Caco-2 (cell line): ENCODE measurements around the gene ABLIM2. TPM values are rescaled to one million over a fixed set of nuclear protein-coding genes. Genes with fewer than 3 reads are reported as not detected.

ENCODE experiments used
- BruUV-seq: library from RNA; stranded (reverse); fragments of 400-500 nt; replicated peaks from 2 replicates; lab custom pipeline; 2021; lab: Mats Ljungman, UMichigan
- CTCF ChIA-PET: fragments of 300-600 bp; sonication (Branson Sonifier 250); formaldehyde crosslinking; loops from one replicate; lab custom pipeline; 2022; ENCODE audit warnings: antibody characterized with exemption; lab: Charles Lee
- POLR2A ChIA-PET: fragments of 300-600 bp; sonication (Branson Sonifier 250); formaldehyde crosslinking; loops from one replicate; lab custom pipeline; 2022; ENCODE audit warnings: antibody characterized with exemption; lab: Charles Lee
- DNase-seq, 2 experiments: peaks; one replicate each; pipeline versions ENCODE4 v3.0.0 to v3.0.0-alpha.2; 2020 to 2022
- H3K27me3 ChIP-seq: replicated peaks from 2 replicates; pipeline ENCODE4 v1.6.0; 2011; ENCODE audit warnings: low read length; ENCODE audit not compliant: control insufficient read depth, insufficient read depth
- H3K36me3 ChIP-seq: 2 replicates; pipeline ENCODE4 v1.5.1; 2011; ENCODE audit warnings: low read length; ENCODE audit not compliant: control insufficient read depth, insufficient read depth
- H3K4me1 ChIP-seq: fragments of 250-450 bp; sonication (Bioruptor Pico); 2 replicates; pipeline ENCODE4 v1.5.1; 2020; ENCODE audit warnings: mild to moderate bottlenecking
- H3K4me3 ChIP-seq: 2 replicates; pipeline ENCODE4 v1.5.1; 2011; ENCODE audit warnings: low read depth, mild to moderate bottlenecking, control low read depth, low read length
- H3K9me3 ChIP-seq: fragments of 250-450 bp; sonication (Bioruptor Pico); 2 replicates; pipeline ENCODE4 v1.5.1; 2020; ENCODE audit warnings: mild to moderate bottlenecking, moderate library complexity
- H3K27ac Mint-ChIP-seq: one replicate; pipeline ENCODE4 v1.8.0; 2022; ENCODE audit warnings: mixed read lengths; ENCODE audit not compliant: unreplicated experiment
- H3K27me3 Mint-ChIP-seq: one replicate; pipeline ENCODE4 v1.8.0; 2022; ENCODE audit warnings: mixed read lengths; ENCODE audit not compliant: insufficient read depth, unreplicated experiment
- H3K36me3 Mint-ChIP-seq: one replicate; pipeline ENCODE4 v1.8.0; 2022; ENCODE audit warnings: mild to moderate bottlenecking, mixed read lengths; ENCODE audit not compliant: insufficient read depth, unreplicated experiment
- H3K4me1 Mint-ChIP-seq: one replicate; pipeline ENCODE4 v1.8.0; 2022; ENCODE audit warnings: low read depth, mixed read lengths; ENCODE audit not compliant: unreplicated experiment
- H3K4me3 Mint-ChIP-seq: one replicate; pipeline ENCODE4 v1.8.0; 2022; ENCODE audit warnings: mild to moderate bottlenecking, moderate library complexity, mixed read lengths; ENCODE audit not compliant: unreplicated experiment
- H3K9me3 Mint-ChIP-seq: one replicate; pipeline ENCODE4 v1.8.0; 2022; ENCODE audit warnings: mixed read lengths; ENCODE audit not compliant: unreplicated experiment
- CTCF ChIP-seq, 2 experiments: fragments of 200-600 bp in 1 of 2; IDR thresholded peaks; 1 replicate in 1 of 2; 2 replicates in 1 of 2; pipeline versions ENCODE4 v1.5.1 to v1.8.0; 2011 to 2022; ENCODE audit warnings: antibody characterized with exemption in 1 of 2, control low read depth in 1 of 2, inconsistent platforms in 1 of 2, low read depth in 1 of 2, low read length in 1 of 2, mild to moderate bottlenecking in 1 of 2, moderate library complexity in 1 of 2; ENCODE audit not compliant: insufficient read depth in 1 of 2, severe bottlenecking in 1 of 2, unreplicated experiment in 1 of 2
- intact Hi-C: fragments of 100-400 bp; cut with micrococcal nuclease; formaldehyde crosslinking; loops from one replicate; pipeline ENCODE4 v1.10.0; 2022; ENCODE audit not compliant: unreplicated experiment
- total RNA-seq: library from RNA; stranded (reverse); gene quantifications from 2 replicates; pipeline ENCODE4 v1.2.3, GENCODE V29; 2022

Gene ABLIM2
- total RNA-seq, 1 experiment from 2014 or later: 0.23 TPM

DNA sequence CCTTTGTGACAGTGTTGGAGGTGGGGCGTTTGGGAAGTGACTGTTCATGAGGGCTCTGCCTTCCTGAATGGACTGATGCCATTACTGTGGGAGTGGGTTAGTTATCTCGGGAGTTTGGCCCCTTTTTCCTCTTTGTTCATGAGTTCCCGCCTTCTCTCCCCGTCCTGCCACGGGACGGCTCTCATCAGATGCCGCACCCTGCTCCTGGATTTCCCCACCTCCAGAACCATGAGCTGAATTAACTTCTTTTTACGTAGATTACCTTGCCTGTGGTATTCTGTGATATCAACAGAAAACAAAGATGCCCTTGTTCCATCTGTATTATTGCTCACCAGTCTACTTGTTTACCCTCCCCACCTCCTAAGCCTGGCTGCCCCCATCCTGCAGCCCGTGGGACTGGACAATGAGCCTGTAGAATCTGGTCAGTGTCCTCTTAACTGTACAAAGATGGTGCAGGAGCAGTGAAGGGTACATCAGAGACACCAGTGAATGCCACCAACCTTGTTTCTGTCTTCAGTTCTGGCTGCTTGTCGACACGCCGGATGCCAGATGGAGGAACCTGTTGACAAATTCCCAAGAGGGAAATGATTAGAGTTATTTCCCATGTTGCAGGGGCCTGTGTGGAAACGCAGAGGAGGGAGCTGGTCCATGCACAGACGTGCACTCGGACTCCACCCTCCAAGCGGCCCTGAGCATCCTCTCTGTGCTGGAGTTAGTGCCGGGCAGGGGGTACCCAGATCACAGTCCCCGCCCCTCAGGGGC is 104.7 kb downstream of the ABLIM2 start:
- CTCF ChIA-PET: no interaction called here
- DNase-seq: no peak
- TF ChIP-seq CTCF (IDR thresholded peaks at IDR 0.05; ENCODE audit: insufficient read depth in 1 of 2, low read depth in 1 of 2, low read length in 1 of 2, severe bottlenecking in 1 of 2, unreplicated experiment in 1 of 2): no peak
- Histone ChIP-seq H3K4me1 (no peaks in the 10 kb centered on the region), H3K4me3 (no peak overlapping the region), H3K9me3 (no peaks in the 10 kb centered on the region), H3K27me3 (no peaks in the 10 kb centered on the region), H3K36me3 (no peaks in the 10 kb centered on the region)
- Mint-ChIP-seq H3K27ac (no peak overlapping the region), H3K9me3 (no peaks in the 10 kb centered on the region), H3K36me3 (no peaks in the 10 kb centered on the region), H3K4me3 (no peak overlapping the region), H3K27me3 (no peaks in the 10 kb centered on the region), H3K4me1 (no peaks in the 10 kb centered on the region)
- BruUV-seq: no TSS peak
- POLR2A ChIA-PET: no interaction called here
- intact Hi-C loops: no loop called here

DNA sequence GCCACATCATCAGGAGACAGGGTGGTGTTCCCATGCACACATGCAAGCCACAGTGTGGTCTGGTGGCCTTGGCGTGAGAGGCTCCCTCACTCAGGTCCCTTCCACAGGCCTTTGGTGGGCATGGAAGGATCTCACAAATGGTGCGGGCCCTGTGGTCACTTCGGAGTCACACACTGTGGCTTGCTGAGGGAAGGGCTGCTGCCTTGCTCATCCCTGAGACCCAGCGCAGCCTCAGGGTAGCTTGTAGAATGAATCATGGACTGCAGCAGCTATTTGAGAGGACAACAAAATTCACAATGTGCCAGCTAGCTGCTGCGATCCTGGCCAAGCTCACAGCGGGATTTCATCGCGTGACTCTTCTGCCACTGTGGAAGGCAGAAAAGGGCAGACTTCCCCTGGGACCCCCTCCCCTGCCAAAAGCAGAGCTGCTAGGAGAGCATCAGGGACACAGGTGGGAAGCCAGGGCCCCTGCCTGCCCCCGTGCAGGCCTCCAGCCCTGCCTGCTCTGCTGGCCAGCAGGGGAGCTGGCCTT is 106.4 kb downstream of the ABLIM2 start:
- intact Hi-C loops: no loop called here
- H3K4me1 Mint-ChIP-seq: no peaks in the 10 kb centered on the region
- peaks cover 2% of the 10 kb centered on the region for H3K27me3 Mint-ChIP-seq
- H3K9me3 Mint-ChIP-seq: no peaks in the 10 kb centered on the region
- no peaks in the 10 kb centered on the region for H3K36me3 Mint-ChIP-seq
- no peaks in the 10 kb centered on the region for H3K36me3 ChIP-seq
- H3K9me3 ChIP-seq: no peaks in the 10 kb centered on the region
- H3K4me1 ChIP-seq: no peaks in the 10 kb centered on the region
- H3K4me3 Mint-ChIP-seq: no peak overlapping the region
- no peak for DNase-seq
- TF ChIP-seq CTCF (IDR thresholded peaks at IDR 0.05; ENCODE audit: insufficient read depth in 1 of 2, low read depth in 1 of 2, low read length in 1 of 2, severe bottlenecking in 1 of 2, unreplicated experiment in 1 of 2): no peak
- H3K27ac Mint-ChIP-seq: no peak overlapping the region
- H3K4me3 ChIP-seq: no peak overlapping the region
- POLR2A ChIA-PET: no interaction called here
- CTCF ChIA-PET: no interaction called here
- no peaks in the 10 kb centered on the region for H3K27me3 ChIP-seq
- no TSS peak for BruUV-seq

DNA sequence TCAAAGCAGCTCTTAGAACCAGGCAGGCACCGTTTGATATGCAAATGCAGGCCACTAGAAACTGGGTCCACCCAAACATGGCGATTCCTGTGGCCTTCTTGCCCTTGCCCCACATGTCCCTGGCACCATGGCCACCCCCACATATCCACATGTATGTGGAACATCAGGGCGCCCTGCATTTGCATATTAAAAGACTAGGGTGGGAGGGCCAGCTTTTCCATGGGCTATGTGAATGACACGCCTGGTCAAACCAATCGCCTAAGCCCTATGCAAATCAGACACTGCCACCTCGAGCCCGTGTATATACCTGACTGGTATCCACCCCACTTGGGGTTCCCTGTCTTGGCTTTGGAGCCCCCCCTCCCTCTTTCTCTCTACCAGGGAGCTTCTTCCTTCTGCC is 107.0 kb downstream of the ABLIM2 start:
- intact Hi-C loops: no loop called here
- Mint-ChIP-seq H3K9me3 (no peaks in the 10 kb centered on the region), H3K27ac (no peak overlapping the region), H3K36me3 (no peaks in the 10 kb centered on the region), H3K4me3 (no peak overlapping the region), H3K27me3 (peaks cover 4% of the 10 kb centered on the region), H3K4me1 (no peaks in the 10 kb centered on the region)
- H3K4me1 ChIP-seq: no peaks in the 10 kb centered on the region
- TF ChIP-seq CTCF (IDR thresholded peaks at IDR 0.05; ENCODE audit: insufficient read depth in 1 of 2, low read depth in 1 of 2, low read length in 1 of 2, severe bottlenecking in 1 of 2, unreplicated experiment in 1 of 2): no peak
- no peak for DNase-seq
- H3K9me3 ChIP-seq: no peaks in the 10 kb centered on the region
- BruUV-seq: no TSS peak
- CTCF ChIA-PET: interaction anchor here (0.6 to 0.7 kb wide), 2 partner anchors 9 to 24 kb away, joined by 4 to 6 read pairs; no protein-coding TSS in a partner anchor
- H3K4me3 ChIP-seq: no peak overlapping the region
- H3K36me3 ChIP-seq: no peaks in the 10 kb centered on the region
- no peaks in the 10 kb centered on the region for H3K27me3 ChIP-seq
- POLR2A ChIA-PET: no interaction called here
